ENCODE measurements around the gene MYLK4. TPM values are rescaled to one million over a fixed set of nuclear protein-coding genes. Genes with fewer than 3 reads are reported as not detected.

The MYLK4 gene
- total and polyA plus RNA-seq, 2 of the 13 experiments (the other 11 are each of a cell fraction or from before 2014, with no cell fraction given): 0.26 to 0.29 TPM

DNA sequence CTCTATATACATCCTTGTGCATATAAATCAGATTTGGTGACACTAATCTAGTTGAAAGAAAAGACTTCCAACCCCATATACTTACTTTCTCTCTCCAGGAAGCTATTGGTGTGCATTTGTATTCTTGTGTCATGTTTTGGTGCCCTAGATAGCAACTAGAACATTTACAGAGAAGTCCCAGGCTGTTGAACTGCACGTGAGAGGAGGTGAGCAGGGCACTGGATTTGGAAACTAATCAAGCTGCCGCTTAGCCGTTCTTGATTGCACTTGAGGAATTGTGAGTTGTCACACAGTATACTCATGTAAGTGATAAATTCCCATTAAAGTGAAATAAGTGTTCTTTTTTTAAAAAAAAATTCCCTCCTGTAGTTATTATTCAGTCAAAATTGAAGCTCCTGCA is 22.1 kb upstream of the MYLK4 start:
- H3K36me3 ChIP-seq (replicated peaks in 1 of 2; ENCODE audit: control insufficient read depth in 1 of 2, insufficient read depth in 2 of 2, low read length in 2 of 2): peaks cover 18 to 77% of the 10 kb centered on the region in 2 experiments
- no peaks in the 10 kb centered on the region for H3K27me3 ChIP-seq (ENCODE audit: control insufficient read depth in 1 of 2, insufficient read depth in 2 of 2, low read length in 2 of 2)
- WGBS (ENCODE audit: low lambda C conversion rate): 100% methylated on average over 3 of the region's 3 CpGs
- FAIRE-seq (no peak), DNase-seq (ENCODE audit: low spot score) (no peak), ATAC-seq (no peak)
- no TSS peak for BruUV-seq (replicated peaks)
- H3K4me1 ChIP-seq (ENCODE audit: insufficient read depth, low read length): peaks cover 48% of the 10 kb centered on the region
- TF ChIP-seq SRY (CRISPR knock-in tag; IDR thresholded peaks at IDR 0.05) (no peak), HNF4G (IDR thresholded peaks at IDR 0.05; ENCODE audit: borderline replicate concordance, low read depth, low read length) (no peak), HNF4G (CRISPR knock-in tag; IDR thresholded peaks at IDR 0.05; ENCODE audit: borderline replicate concordance, low read depth) (no peak), ZNF296 (CRISPR knock-in tag; conservative IDR thresholded peaks at IDR 0.05) (no peak), SMC3 (IDR thresholded peaks at IDR 0.05; ENCODE audit: low read length) (no peak), SYNCRIP (IDR thresholded peaks at IDR 0.05; ENCODE audit: insufficient read depth, low read depth, low read length) (no peak), FOSL1 (CRISPR knock-in tag; IDR thresholded peaks at IDR 0.05; ENCODE audit: borderline replicate concordance) (no peak), SAFB2 (CRISPR knock-in tag; IDR thresholded peaks at IDR 0.05; ENCODE audit: borderline replicate concordance, low read depth) (no peak)
- TF ChIP-seq, protein P1, sequence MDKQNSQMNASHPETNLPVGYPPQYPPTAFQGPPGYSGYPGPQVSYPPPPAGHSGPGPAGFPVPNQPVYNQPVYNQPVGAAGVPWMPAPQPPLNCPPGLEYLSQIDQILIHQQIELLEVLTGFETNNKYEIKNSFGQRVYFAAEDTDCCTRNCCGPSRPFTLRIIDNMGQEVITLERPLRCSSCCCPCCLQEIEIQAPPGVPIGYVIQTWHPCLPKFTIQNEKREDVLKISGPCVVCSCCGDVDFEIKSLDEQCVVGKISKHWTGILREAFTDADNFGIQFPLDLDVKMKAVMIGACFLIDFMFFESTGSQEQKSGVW (CRISPR knock-in tag; IDR thresholded peaks at IDR 0.05; ENCODE audit: borderline replicate concordance): no peak
- TF ChIP-seq, protein P2, sequence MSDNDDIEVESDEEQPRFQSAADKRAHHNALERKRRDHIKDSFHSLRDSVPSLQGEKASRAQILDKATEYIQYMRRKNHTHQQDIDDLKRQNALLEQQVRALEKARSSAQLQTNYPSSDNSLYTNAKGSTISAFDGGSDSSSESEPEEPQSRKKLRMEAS (IDR thresholded peaks at IDR 0.05): no peak
- TF ChIP-seq, protein P3, sequence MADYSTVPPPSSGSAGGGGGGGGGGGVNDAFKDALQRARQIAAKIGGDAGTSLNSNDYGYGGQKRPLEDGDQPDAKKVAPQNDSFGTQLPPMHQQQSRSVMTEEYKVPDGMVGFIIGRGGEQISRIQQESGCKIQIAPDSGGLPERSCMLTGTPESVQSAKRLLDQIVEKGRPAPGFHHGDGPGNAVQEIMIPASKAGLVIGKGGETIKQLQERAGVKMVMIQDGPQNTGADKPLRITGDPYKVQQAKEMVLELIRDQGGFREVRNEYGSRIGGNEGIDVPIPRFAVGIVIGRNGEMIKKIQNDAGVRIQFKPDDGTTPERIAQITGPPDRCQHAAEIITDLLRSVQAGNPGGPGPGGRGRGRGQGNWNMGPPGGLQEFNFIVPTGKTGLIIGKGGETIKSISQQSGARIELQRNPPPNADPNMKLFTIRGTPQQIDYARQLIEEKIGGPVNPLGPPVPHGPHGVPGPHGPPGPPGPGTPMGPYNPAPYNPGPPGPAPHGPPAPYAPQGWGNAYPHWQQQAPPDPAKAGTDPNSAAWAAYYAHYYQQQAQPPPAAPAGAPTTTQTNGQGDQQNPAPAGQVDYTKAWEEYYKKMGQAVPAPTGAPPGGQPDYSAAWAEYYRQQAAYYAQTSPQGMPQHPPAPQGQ (CRISPR knock-in tag; IDR thresholded peaks at IDR 0.05; ENCODE audit: borderline replicate concordance): no peak
- TF ChIP-seq, protein P4, sequence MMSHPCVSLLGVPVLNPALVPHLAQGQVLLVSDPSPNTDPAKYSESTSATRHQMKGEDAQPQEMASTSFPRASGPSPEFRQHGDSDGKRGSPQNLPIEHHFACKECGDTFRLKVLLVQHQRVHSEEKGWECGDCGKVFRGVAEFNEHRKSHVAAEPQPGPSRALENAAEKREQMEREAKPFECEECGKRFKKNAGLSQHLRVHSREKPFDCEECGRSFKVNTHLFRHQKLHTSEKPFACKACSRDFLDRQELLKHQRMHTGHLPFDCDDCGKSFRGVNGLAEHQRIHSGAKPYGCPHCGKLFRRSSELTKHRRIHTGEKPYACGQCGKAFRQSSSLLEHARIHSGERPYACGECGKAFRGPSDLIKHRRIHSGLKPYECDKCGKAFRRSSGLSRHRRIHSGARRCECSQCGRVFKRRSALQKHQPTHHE (CRISPR knock-in tag; IDR thresholded peaks at IDR 0.05; ENCODE audit: borderline replicate concordance): no peak
- intact Hi-C loops (cut with micrococcal nuclease; ENCODE audit: unreplicated experiment): no loop called here
- POLR2A ChIA-PET: interaction anchor here (1.0 to 1.1 kb wide), 2 partner anchors 8 to 69 kb away, joined by 4 to 5 read pairs; partner anchors contain the start of genes SERPINB1 and WRNIP1
- in situ Hi-C loops (cut with HindIII; ENCODE audit: extremely low pct_ligation_motif_present, low pct_unique_long_range_greater_than_20kb): no loop called here
- peaks cover 100% of the 10 kb centered on the region for H3K79me2 ChIP-seq (ENCODE audit: insufficient read depth, low read length)
- H3K4me2 ChIP-seq (ENCODE audit: low read depth, low read length): no peak overlapping the region
- no peak overlapping the region for H3K9ac ChIP-seq (ENCODE audit: insufficient read depth, low read depth, low read length)
- H3K27ac ChIP-seq (ENCODE audit: extremely low read length, insufficient read depth, low read length): no peak overlapping the region
- CTCF ChIA-PET (ENCODE audit: low intra/inter-chr PET ratio, low total read pairs): no interaction called here
- H4K20me1 ChIP-seq (ENCODE audit: insufficient read depth, low read length): peaks cover 41% of the 10 kb centered on the region
- no peak overlapping the region for H2AFZ ChIP-seq (ENCODE audit: low read length)
- H3K9me3 ChIP-seq (ENCODE audit: low read length): no peaks in the 10 kb centered on the region
- H3K4me3 ChIP-seq (replicated peaks in 1 of 3; ENCODE audit: insufficient read depth in 1 of 3, low read depth in 2 of 3, low read length in 3 of 3): no peak overlapping the region

All from HepG2 (cell line).